MM.1S (cell line): ENCODE results near the gene TTLL11.

Source experiments
- DNase-seq: peaks from one replicate; pipeline ENCODE4 v3.0.0-alpha.2; 2015
- H2AFZ ChIP-seq: fragments of 300-600 bp; sonication (generic); 2 replicates; pipeline ENCODE4 v1.6.0; 2016; ENCODE audit warnings: antibody characterized with exemption, low read length
- H3F3A ChIP-seq: fragments of 300-600 bp; sonication (generic); 2 replicates; pipeline ENCODE4 v1.6.1; 2016; ENCODE audit warnings: mild to moderate bottlenecking, antibody characterized with exemption, low read length, moderate library complexity, mixed read lengths; ENCODE audit not compliant: insufficient read depth
- H3K27ac ChIP-seq: fragments of 300-600 bp; sonication (generic); 2 replicates; pipeline ENCODE4 v1.5.1; 2016; ENCODE audit warnings: mild to moderate bottlenecking, low read length
- H3K27me3 ChIP-seq: fragments of 300-600 bp; sonication (generic); replicated peaks from 2 replicates; pipeline ENCODE4 v1.6.0; 2016; ENCODE audit warnings: low read length; ENCODE audit not compliant: insufficient read depth
- H3K36me3 ChIP-seq: fragments of 300-600 bp; sonication (generic); replicated peaks from 2 replicates; pipeline ENCODE4 v1.6.1; 2016; ENCODE audit warnings: mild to moderate bottlenecking, low read length, mixed read lengths; ENCODE audit not compliant: insufficient read depth
- H3K4me1 ChIP-seq: fragments of 300-600 bp; sonication (generic); 2 replicates; pipeline ENCODE4 v1.6.1; 2016; ENCODE audit warnings: low read length, mixed read lengths
- H3K4me2 ChIP-seq: fragments of 300-600 bp; sonication (generic); 2 replicates; pipeline ENCODE4 v1.6.0; 2016; ENCODE audit warnings: low read depth, low read length
- H3K4me3 ChIP-seq: fragments of 300-600 bp; sonication (generic); 2 replicates; pipeline ENCODE4 v1.5.1; 2016; ENCODE audit warnings: low read length, mixed read lengths
- H3K79me2 ChIP-seq: fragments of 300-600 bp; sonication (generic); 2 replicates; pipeline ENCODE4 v1.6.1; 2016; ENCODE audit warnings: mixed run types, low read length, mixed read lengths
- H3K9ac ChIP-seq: fragments of 300-600 bp; sonication (generic); 2 replicates; pipeline ENCODE4 v1.6.1; 2016; ENCODE audit warnings: low read length, mixed read lengths
- H3K9me2 ChIP-seq: fragments of 300-600 bp; sonication (generic); replicated peaks from 2 replicates; pipeline ENCODE4 v1.6.1; 2016; ENCODE audit warnings: mild to moderate bottlenecking, low read length, mixed read lengths; ENCODE audit not compliant: insufficient read depth
- H3K9me3 ChIP-seq: fragments of 300-600 bp; sonication (generic); replicated peaks from 2 replicates; pipeline ENCODE4 v1.6.1; 2016; ENCODE audit warnings: mild to moderate bottlenecking, low read length, mixed read lengths; ENCODE audit not compliant: insufficient read depth
- H4K20me1 ChIP-seq: fragments of 300-600 bp; sonication (generic); 2 replicates; pipeline ENCODE4 v1.6.1; 2016; ENCODE audit warnings: mild to moderate bottlenecking, low read length, moderate library complexity, mixed read lengths; ENCODE audit not compliant: insufficient read depth
- EZH2 ChIP-seq: fragments of 300-600 bp; sonication (generic); optimal IDR thresholded peaks from 2 replicates; pipeline ENCODE3; 2017; ENCODE audit warnings: low read depth, mild to moderate bottlenecking, antibody characterized with exemption, low read length, mixed read lengths
- EZH2phosphoT487 ChIP-seq: fragments of 300-600 bp; sonication (generic); IDR thresholded peaks from 2 replicates; pipeline ENCODE4 v1.6.1; 2018; ENCODE audit warnings: antibody characterized with exemption, low read length
- TF ChIP-seq, protein P1 (sequence below): fragments of 300-600 bp; sonication (generic); IDR thresholded peaks from 2 replicates; pipeline ENCODE4 v1.5.1; 2016; ENCODE audit warnings: antibody characterized with exemption, low read length, mixed read lengths

TTLL11 gene

GRCh38 chr9:121814594-121814993, 278.5 kb downstream of the TTLL11 start:
- H2AFZ ChIP-seq, result no peak overlapping the region
- no peaks in the 10 kb centered on the region for H3K9me3 ChIP-seq
- H3K4me2 ChIP-seq, result no peak overlapping the region
- no peaks in the 10 kb centered on the region for H3K27me3 ChIP-seq
- H3K27ac ChIP-seq, result no peak overlapping the region
- no peak overlapping the region for H3K4me3 ChIP-seq
- no peak overlapping the region for H3K9ac ChIP-seq
- no peak for DNase-seq
- no peaks in the 10 kb centered on the region for H3K79me2 ChIP-seq
- H3K36me3 ChIP-seq, result no peaks in the 10 kb centered on the region
- H4K20me1 ChIP-seq, result no peaks in the 10 kb centered on the region
- H3K9me2 ChIP-seq, result no peaks in the 10 kb centered on the region
- H3K4me1 ChIP-seq, result no peaks in the 10 kb centered on the region
- H3F3A ChIP-seq, result no peaks in the 10 kb centered on the region
- TF ChIP-seq, protein P1, sequence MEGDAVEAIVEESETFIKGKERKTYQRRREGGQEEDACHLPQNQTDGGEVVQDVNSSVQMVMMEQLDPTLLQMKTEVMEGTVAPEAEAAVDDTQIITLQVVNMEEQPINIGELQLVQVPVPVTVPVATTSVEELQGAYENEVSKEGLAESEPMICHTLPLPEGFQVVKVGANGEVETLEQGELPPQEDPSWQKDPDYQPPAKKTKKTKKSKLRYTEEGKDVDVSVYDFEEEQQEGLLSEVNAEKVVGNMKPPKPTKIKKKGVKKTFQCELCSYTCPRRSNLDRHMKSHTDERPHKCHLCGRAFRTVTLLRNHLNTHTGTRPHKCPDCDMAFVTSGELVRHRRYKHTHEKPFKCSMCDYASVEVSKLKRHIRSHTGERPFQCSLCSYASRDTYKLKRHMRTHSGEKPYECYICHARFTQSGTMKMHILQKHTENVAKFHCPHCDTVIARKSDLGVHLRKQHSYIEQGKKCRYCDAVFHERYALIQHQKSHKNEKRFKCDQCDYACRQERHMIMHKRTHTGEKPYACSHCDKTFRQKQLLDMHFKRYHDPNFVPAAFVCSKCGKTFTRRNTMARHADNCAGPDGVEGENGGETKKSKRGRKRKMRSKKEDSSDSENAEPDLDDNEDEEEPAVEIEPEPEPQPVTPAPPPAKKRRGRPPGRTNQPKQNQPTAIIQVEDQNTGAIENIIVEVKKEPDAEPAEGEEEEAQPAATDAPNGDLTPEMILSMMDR, result no peak
- no peak for TF ChIP-seq EZH2
- TF ChIP-seq EZH2phosphoT487, result no peak

GRCh38 chr9:121813519-121814210, 279.4 kb downstream of the TTLL11 start:
- no peak overlapping the region for H3K27ac ChIP-seq
- no peaks in the 10 kb centered on the region for H3K27me3 ChIP-seq
- no peaks in the 10 kb centered on the region for H3K9me2 ChIP-seq
- H3K4me1 ChIP-seq, result no peaks in the 10 kb centered on the region
- no peaks in the 10 kb centered on the region for H3K9me3 ChIP-seq
- H4K20me1 ChIP-seq, result no peaks in the 10 kb centered on the region
- TF ChIP-seq EZH2, result no peak
- H3K4me3 ChIP-seq, result no peak overlapping the region
- H2AFZ ChIP-seq, result no peak overlapping the region
- H3K9ac ChIP-seq, result no peak overlapping the region
- no peaks in the 10 kb centered on the region for H3K79me2 ChIP-seq
- H3K4me2 ChIP-seq, result no peak overlapping the region
- no peaks in the 10 kb centered on the region for H3F3A ChIP-seq
- H3K36me3 ChIP-seq, result no peaks in the 10 kb centered on the region
- no peak for DNase-seq

- Histone ChIP-seq H3K9me3 (no peaks in the 10 kb centered on the region), H3K9ac (no peak overlapping the region), H3K9me2 (no peaks in the 10 kb centered on the region), H3K27me3 (no peaks in the 10 kb centered on the region), H4K20me1 (no peaks in the 10 kb centered on the region), H3K4me3 (no peak overlapping the region), H2AFZ (no peak overlapping the region), H3F3A (no peaks in the 10 kb centered on the region), H3K36me3 (no peaks in the 10 kb centered on the region), H3K4me1 (no peaks in the 10 kb centered on the region), H3K4me2 (no peak overlapping the region), H3K79me2 (no peaks in the 10 kb centered on the region), H3K27ac (no peak overlapping the region)
- TF ChIP-seq, protein P1, result no peak
- no peak for TF ChIP-seq EZH2phosphoT487
- no peak for TF ChIP-seq EZH2
- no peak for DNase-seq
Measured at GRCh38 chr9:121812159-121812735, 280.9 kb downstream of the TTLL11 start.

- DNase-seq, result no peak
- H3K4me2 ChIP-seq, result no peak overlapping the region
- no peaks in the 10 kb centered on the region for H3K36me3 ChIP-seq
- H3F3A ChIP-seq, result no peaks in the 10 kb centered on the region
- H3K27me3 ChIP-seq, result no peaks in the 10 kb centered on the region
- H3K4me3 ChIP-seq, result no peak overlapping the region
- TF ChIP-seq EZH2phosphoT487, result no peak
- H3K9me3 ChIP-seq, result no peaks in the 10 kb centered on the region
- no peak overlapping the region for H3K9ac ChIP-seq
- no peaks in the 10 kb centered on the region for H3K9me2 ChIP-seq
- no peaks in the 10 kb centered on the region for H3K4me1 ChIP-seq
- H3K27ac ChIP-seq, result no peak overlapping the region
- H2AFZ ChIP-seq, result no peak overlapping the region
- no peaks in the 10 kb centered on the region for H4K20me1 ChIP-seq
- no peaks in the 10 kb centered on the region for H3K79me2 ChIP-seq
Measured at GRCh38 chr9:121811751-121812150, 281.4 kb downstream of the TTLL11 start.
